Measurements from ENCODE around the gene CORO2B. TPM values are rescaled to one million over a fixed set of nuclear protein-coding genes. Genes with fewer than 3 reads are reported as not detected.

Gene CORO2B
- total RNA-seq, 1 donor from 2014 or later: 1.0 TPM

GRCh38 chr15:68593341-68593740 lies 14.5 kb downstream of the CORO2B start:
- Histone ChIP-seq H3K9me3 (ENCODE audit: low read depth) (no peaks in the 10 kb centered on the region), H3K9ac (no peak overlapping the region), H3K4me1 (peaks cover 54% of the 10 kb centered on the region), H3K79me2 (ENCODE audit: low read depth) (no peaks in the 10 kb centered on the region), H3K36me3 (no peaks in the 10 kb centered on the region), H3K4me2 (no peak overlapping the region), H3F3A (ENCODE audit: low read depth) (peaks cover 9% of the 10 kb centered on the region), H3K27me3 (no peaks in the 10 kb centered on the region), H3K27ac (no peak overlapping the region), H3K4me3 (no peak overlapping the region), H4K20me1 (ENCODE audit: low read depth) (no peaks in the 10 kb centered on the region), H2AFZ (replicated peaks) (no peak overlapping the region)
- H3K9me3 Mint-ChIP-seq: no peaks in the 10 kb centered on the region
- H3K4me3 Mint-ChIP-seq: no peak overlapping the region
- H3K4me1 Mint-ChIP-seq: peaks cover 79% of the 10 kb centered on the region
- no peak for DNase-seq (ENCODE audit: low spot score)
- H3K27ac Mint-ChIP-seq: no peak overlapping the region
- H3K27me3 Mint-ChIP-seq (ENCODE audit: insufficient read depth, low read depth): peaks cover 8% of the 10 kb centered on the region
- peaks cover 2% of the 10 kb centered on the region for H3K36me3 Mint-ChIP-seq
- TF ChIP-seq EZH2 (IDR thresholded peaks at IDR 0.05) (no peak), EZH2phosphoT487 (IDR thresholded peaks at IDR 0.05) (no peak), CTCF (IDR thresholded peaks at IDR 0.05) (no peak)

GRCh38 chr15:68593828-68594532 lies 15.2 kb downstream of the CORO2B start:
- no peak for DNase-seq (ENCODE audit: low spot score)
- Mint-ChIP-seq H3K27me3 (ENCODE audit: insufficient read depth, low read depth) (peaks cover 8% of the 10 kb centered on the region), H3K4me1 (peaks cover 79% of the 10 kb centered on the region), H3K9me3 (no peaks in the 10 kb centered on the region), H3K36me3 (peaks cover 2% of the 10 kb centered on the region), H3K27ac (no peak overlapping the region), H3K4me3 (no peak overlapping the region)
- TF ChIP-seq CTCF (IDR thresholded peaks at IDR 0.05) (no peak), EZH2phosphoT487 (IDR thresholded peaks at IDR 0.05) (no peak), EZH2 (IDR thresholded peaks at IDR 0.05) (no peak)
- Histone ChIP-seq H3K27me3 (no peaks in the 10 kb centered on the region), H3K36me3 (no peaks in the 10 kb centered on the region), H3K79me2 (ENCODE audit: low read depth) (no peaks in the 10 kb centered on the region), H3F3A (ENCODE audit: low read depth) (peaks cover 9% of the 10 kb centered on the region), H3K4me2 (no peak overlapping the region), H3K4me1 (peaks cover 58% of the 10 kb centered on the region), H3K9me3 (ENCODE audit: low read depth) (no peaks in the 10 kb centered on the region), H3K9ac (no peak overlapping the region), H3K27ac (no peak overlapping the region), H4K20me1 (ENCODE audit: low read depth) (no peaks in the 10 kb centered on the region), H3K4me3 (no peak overlapping the region), H2AFZ (replicated peaks) (no peak overlapping the region)

GRCh38 chr15:68594533-68595259 lies 15.9 kb downstream of the CORO2B start:
- Histone ChIP-seq H3K4me2 (peak overlapping the region; percentile 52), H3K9me3 (ENCODE audit: low read depth) (no peaks in the 10 kb centered on the region), H3K9ac (no peak overlapping the region), H3K27me3 (no peaks in the 10 kb centered on the region), H3F3A (ENCODE audit: low read depth) (peaks cover 9% of the 10 kb centered on the region), H3K79me2 (ENCODE audit: low read depth) (no peaks in the 10 kb centered on the region), H3K36me3 (no peaks in the 10 kb centered on the region), H3K4me3 (no peak overlapping the region), H2AFZ (replicated peaks) (no peak overlapping the region), H3K4me1 (peaks cover 58% of the 10 kb centered on the region), H3K27ac (no peak overlapping the region), H4K20me1 (ENCODE audit: low read depth) (no peaks in the 10 kb centered on the region)
- peaks cover 2% of the 10 kb centered on the region for H3K36me3 Mint-ChIP-seq
- no peak overlapping the region for H3K4me3 Mint-ChIP-seq
- peaks cover 11% of the 10 kb centered on the region for H3K27me3 Mint-ChIP-seq (ENCODE audit: insufficient read depth, low read depth)
- peaks cover 80% of the 10 kb centered on the region for H3K4me1 Mint-ChIP-seq
- H3K9me3 Mint-ChIP-seq: no peaks in the 10 kb centered on the region
- no peak for TF ChIP-seq CTCF (IDR thresholded peaks at IDR 0.05)
- no peak for DNase-seq (ENCODE audit: low spot score)
- no peak overlapping the region for H3K27ac Mint-ChIP-seq

Measured in neural progenitor cell (in vitro differentiated cells).